Activated T-helper 1 cell treated with anti-CD3 and anti-CD28 coated beads, Interleukin-12 subunit alpha, Interleukin-12 subunit beta, Interleukin-2, Interleukin-4 antibody, amounts not matched to agents 30 ng/mL and 10 ng/mL and 1 ng/mL, durations not matched to agents 14 hours and 24 hours and 36 hours (primary cell): ENCODE results near the gene TOR2A. TPM values are rescaled to one million over a fixed set of nuclear protein-coding genes. Genes with fewer than 3 reads are reported as not detected.

Experiments used
- DNase-seq: peaks from one replicate; pipeline ENCODE4 v3.0.0; 2021; ENCODE audit warnings: low spot score
- H3K27ac Mint-ChIP-seq: one replicate; pipeline ENCODE4 v1.8.0; 2021; ENCODE audit warnings: mild to moderate bottlenecking, mixed read lengths
- H3K27me3 Mint-ChIP-seq: one replicate; pipeline ENCODE4 v1.8.0; 2022; ENCODE audit warnings: mild to moderate bottlenecking, moderate library complexity, mixed read lengths; ENCODE audit not compliant: insufficient read depth
- H3K36me3 Mint-ChIP-seq: one replicate; pipeline ENCODE4 v1.8.0; 2021; ENCODE audit warnings: low read depth, mixed read lengths
- H3K4me1 Mint-ChIP-seq: one replicate; pipeline ENCODE4 v1.8.0; 2021; ENCODE audit warnings: low read depth, mixed read lengths
- H3K4me3 Mint-ChIP-seq: one replicate; pipeline ENCODE4 v1.8.0; 2021; ENCODE audit warnings: mild to moderate bottlenecking, moderate library complexity, mixed read lengths
- H3K9me3 Mint-ChIP-seq: one replicate; pipeline ENCODE4 v1.8.0; 2021; ENCODE audit warnings: mixed read lengths
- intact Hi-C: fragments of 100-400 bp; cut with micrococcal nuclease; formaldehyde crosslinking; loops from one replicate; pipeline ENCODE4 v1.15.1; 2024
- total RNA-seq: library from RNA; stranded (reverse); gene quantifications from 2 replicates; pipeline ENCODE4 v1.2.3, GENCODE V29; 2022

TOR2A gene
- total RNA-seq, 1 donor from 2014 or later, result 18.9 TPM

GRCh38 chr9:127708952-127709587 lies 26.0 kb downstream of the TOR2A start:
- no peak for DNase-seq
- Mint-ChIP-seq H3K36me3 (no peaks in the 10 kb centered on the region), H3K27ac (no peak overlapping the region), H3K9me3 (no peaks in the 10 kb centered on the region), H3K4me1 (peaks cover 7% of the 10 kb centered on the region), H3K27me3 (no peaks in the 10 kb centered on the region), H3K4me3 (no peak overlapping the region)
- intact Hi-C loops, result no loop called here

- Mint-ChIP-seq H3K36me3 (no peaks in the 10 kb centered on the region), H3K27me3 (peaks cover 2% of the 10 kb centered on the region), H3K9me3 (no peaks in the 10 kb centered on the region), H3K4me1 (peaks cover 7% of the 10 kb centered on the region), H3K4me3 (no peak overlapping the region), H3K27ac (no peak overlapping the region)
- intact Hi-C loops, result no loop called here
- DNase-seq, result no peak
These were observed 27.3 kb downstream of the TOR2A start for GRCh38 chr9:127707766-127708165.

GRCh38 chr9:127706836-127707241 lies 28.3 kb downstream of the TOR2A start, which contains the start of gene CFAP157:
CFAP157 (plus strand) TSS chr9:127706988; CDS start chr9:127707032, 44 bp downstream.
- peaks cover 2% of the 10 kb centered on the region for H3K27me3 Mint-ChIP-seq
- H3K9me3 Mint-ChIP-seq, result no peaks in the 10 kb centered on the region
- peaks cover 7% of the 10 kb centered on the region for H3K4me1 Mint-ChIP-seq
- no peak within 1 kb of the TSS for H3K4me3 Mint-ChIP-seq
- no peaks in the 10 kb centered on the region for H3K36me3 Mint-ChIP-seq
- no peak for DNase-seq
- no peak within 1 kb of the TSS for H3K27ac Mint-ChIP-seq
- intact Hi-C loops, result no loop called here

GRCh38 chr9:127705577-127706379 lies 29.3 kb downstream of the TOR2A start:
- Mint-ChIP-seq H3K36me3 (no peaks in the 10 kb centered on the region), H3K27me3 (peaks cover 2% of the 10 kb centered on the region), H3K4me1 (no peaks in the 10 kb centered on the region), H3K27ac (no peak overlapping the region), H3K4me3 (no peak overlapping the region), H3K9me3 (no peaks in the 10 kb centered on the region)
- no peak for DNase-seq
- intact Hi-C loops, result no loop called here

- H3K4me1 Mint-ChIP-seq, result peaks cover 15% of the 10 kb centered on the region
- peaks cover 2% of the 10 kb centered on the region for H3K27me3 Mint-ChIP-seq
- intact Hi-C loops, result no loop called here
- H3K27ac Mint-ChIP-seq, result no peak overlapping the region
- no peak overlapping the region for H3K4me3 Mint-ChIP-seq
- no peaks in the 10 kb centered on the region for H3K36me3 Mint-ChIP-seq
- no peak for DNase-seq
- H3K9me3 Mint-ChIP-seq, result no peaks in the 10 kb centered on the region
These were observed 31.7 kb downstream of the TOR2A start for GRCh38 chr9:127703289-127703946.

GRCh38 chr9:127700594-127701255 lies 34.4 kb downstream of the TOR2A start:
- Mint-ChIP-seq H3K27ac (no peak overlapping the region), H3K4me3 (no peak overlapping the region), H3K9me3 (no peaks in the 10 kb centered on the region), H3K4me1 (peaks cover 15% of the 10 kb centered on the region), H3K36me3 (no peaks in the 10 kb centered on the region), H3K27me3 (peaks cover 2% of the 10 kb centered on the region)
- no peak for DNase-seq
- intact Hi-C loops, result no loop called here

- Mint-ChIP-seq H3K4me3 (no peak overlapping the region), H3K27me3 (peaks cover 2% of the 10 kb centered on the region), H3K9me3 (no peaks in the 10 kb centered on the region), H3K36me3 (no peaks in the 10 kb centered on the region), H3K4me1 (peaks cover 15% of the 10 kb centered on the region), H3K27ac (no peak overlapping the region)
- no peak for DNase-seq
- intact Hi-C loops, result no loop called here
These were observed 35.0 kb downstream of the TOR2A start for GRCh38 chr9:127700140-127700539.

GRCh38 chr9:127698985-127699670 lies 36.0 kb downstream of the TOR2A start:
- Mint-ChIP-seq H3K9me3 (no peaks in the 10 kb centered on the region), H3K4me3 (peak overlapping the region; percentile 49), H3K27me3 (peaks cover 2% of the 10 kb centered on the region), H3K4me1 (peaks cover 15% of the 10 kb centered on the region), H3K36me3 (no peaks in the 10 kb centered on the region), H3K27ac (peak overlapping the region; percentile 22)
- peak; percentile 82 for DNase-seq
- intact Hi-C loops, result loop anchor here (1.0 to 5.0 kb wide), 2 partner anchors 16 to 87 kb away; partner anchors contain the start of genes PTRH1 and STXBP1

GRCh38 chr9:127698386-127698785 lies 36.7 kb downstream of the TOR2A start:
- DNase-seq, result no peak
- no peak overlapping the region for H3K4me3 Mint-ChIP-seq
- no peak overlapping the region for H3K27ac Mint-ChIP-seq
- peaks cover 2% of the 10 kb centered on the region for H3K27me3 Mint-ChIP-seq
- intact Hi-C loops, result loop anchor here (5.0 kb wide), 1 partner anchor 86 kb away; the partner anchor contains the start of gene STXBP1
- H3K9me3 Mint-ChIP-seq, result no peaks in the 10 kb centered on the region
- peaks cover 15% of the 10 kb centered on the region for H3K4me1 Mint-ChIP-seq
- H3K36me3 Mint-ChIP-seq, result no peaks in the 10 kb centered on the region

- H3K4me3 Mint-ChIP-seq, result no peak overlapping the region
These were observed 37.5 kb downstream of the TOR2A start for GRCh38 chr9:127697575-127697974.

GRCh38 chr9:127694890-127695720 lies 40.0 kb downstream of the TOR2A start:
- intact Hi-C loops, result loop anchor here (5.0 kb wide), 1 partner anchor 83 kb away; the partner anchor contains the start of gene STXBP1

More at GRCh38 chr9:127697575-127697974, 37.5 kb downstream of the TOR2A start:
- H3K9me3 Mint-ChIP-seq, result no peaks in the 10 kb centered on the region
- no peaks in the 10 kb centered on the region for H3K36me3 Mint-ChIP-seq
- no peak for DNase-seq
- no peak overlapping the region for H3K27ac Mint-ChIP-seq
- no peaks in the 10 kb centered on the region for H3K27me3 Mint-ChIP-seq
- intact Hi-C loops, result loop anchor here (5.0 kb wide), 1 partner anchor 85 kb away; the partner anchor contains the start of gene STXBP1
- H3K4me1 Mint-ChIP-seq, result peaks cover 15% of the 10 kb centered on the region

More at GRCh38 chr9:127694890-127695720, 40.0 kb downstream of the TOR2A start:
- H3K36me3 Mint-ChIP-seq, result no peaks in the 10 kb centered on the region
- peaks cover 11% of the 10 kb centered on the region for H3K4me1 Mint-ChIP-seq
- H3K27me3 Mint-ChIP-seq, result no peaks in the 10 kb centered on the region
- DNase-seq, result no peak
- no peaks in the 10 kb centered on the region for H3K9me3 Mint-ChIP-seq
- H3K27ac Mint-ChIP-seq, result no peak overlapping the region
- no peak overlapping the region for H3K4me3 Mint-ChIP-seq
